ENCODE measurements around the gene KRT85.

Gene KRT85

DNA sequence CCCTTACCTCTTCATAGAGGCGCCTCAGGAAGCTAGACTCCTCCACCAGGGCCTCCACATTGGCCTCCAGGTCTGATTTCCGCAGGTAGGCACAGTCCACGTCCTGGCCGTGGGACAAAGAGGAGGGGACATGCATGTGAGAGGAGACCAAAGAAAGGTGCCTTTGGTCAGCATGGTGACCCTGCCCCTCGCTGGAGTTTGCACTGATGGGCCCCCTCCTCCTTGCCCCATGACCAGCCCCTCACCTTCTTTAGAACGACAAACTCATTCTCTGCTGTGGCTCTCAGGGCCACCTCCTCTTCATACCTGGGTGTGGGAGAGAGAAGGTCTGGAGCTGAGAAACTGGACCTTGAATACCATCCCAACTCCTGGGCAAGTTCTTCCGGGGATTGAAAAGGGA, 3.2 kb downstream of the KRT85 start:
- no peak for DNase-seq

GRCh38 chr12:52363111-52363679, 4.1 kb downstream of the KRT85 start:
- no peak for DNase-seq

DNA sequence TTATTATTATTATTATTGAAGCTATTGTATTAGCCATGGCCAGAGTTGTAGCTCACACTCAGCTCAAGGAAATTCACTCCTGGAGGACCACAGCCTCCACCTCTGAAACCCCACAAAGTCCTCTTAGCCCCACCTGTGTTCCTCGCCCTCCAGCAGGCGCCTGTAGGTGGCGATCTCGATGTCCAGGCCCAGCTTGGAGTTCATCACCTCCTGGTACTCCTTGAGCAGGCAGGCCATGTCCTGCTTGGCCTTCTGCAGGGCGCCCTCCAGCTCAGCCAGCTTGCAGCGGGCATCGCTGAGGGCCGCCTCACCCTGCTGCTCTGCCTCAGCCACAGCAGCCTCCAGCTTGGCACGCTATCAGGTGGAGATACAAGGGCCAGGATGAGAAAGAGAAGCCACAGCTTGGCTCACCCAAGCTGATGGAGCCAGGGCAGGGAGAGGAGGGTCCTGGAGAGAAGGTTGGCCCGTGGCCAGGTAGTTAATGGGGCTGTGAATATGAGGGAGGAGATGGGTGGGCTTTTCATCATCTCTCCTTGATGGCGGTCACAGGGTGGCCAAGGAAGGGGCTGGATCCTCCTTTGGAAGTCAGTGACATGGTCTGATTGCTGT, 5.1 kb downstream of the KRT85 start:
- no peak for DNase-seq

GRCh38 chr12:52361553-52361952, 5.7 kb downstream of the KRT85 start:
- no peak for DNase-seq

DNA sequence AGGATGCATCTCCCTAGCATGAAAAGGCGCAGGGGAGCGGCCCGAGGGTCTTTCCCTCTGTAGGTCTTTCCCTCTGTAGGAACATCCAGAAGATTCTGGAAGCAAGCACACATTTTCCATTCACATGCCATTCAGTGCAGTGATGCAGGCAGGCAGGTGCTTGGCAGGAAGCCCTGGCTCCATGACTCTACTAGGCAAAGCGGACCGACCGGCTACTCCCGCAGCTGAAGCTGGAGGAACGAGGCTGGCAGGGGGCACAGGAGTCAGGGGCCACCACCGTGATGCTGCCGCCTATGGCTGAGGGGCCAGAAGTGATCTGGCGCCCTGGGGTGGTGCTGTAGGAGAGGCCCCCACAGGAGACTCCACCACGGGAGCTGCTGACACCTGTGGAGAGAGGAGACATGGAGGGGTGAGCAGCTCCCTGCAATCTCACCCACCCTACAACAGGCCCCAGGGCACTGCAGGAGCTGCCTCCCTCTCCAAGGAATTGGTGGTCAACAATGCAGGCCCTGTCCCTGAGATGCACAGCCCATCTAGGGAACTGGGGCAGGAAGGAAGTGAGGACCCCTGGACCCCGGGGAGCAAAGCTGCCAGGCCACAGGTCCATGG, 6.5 kb downstream of the KRT85 start:
- DNase-seq: no peak

DNA sequence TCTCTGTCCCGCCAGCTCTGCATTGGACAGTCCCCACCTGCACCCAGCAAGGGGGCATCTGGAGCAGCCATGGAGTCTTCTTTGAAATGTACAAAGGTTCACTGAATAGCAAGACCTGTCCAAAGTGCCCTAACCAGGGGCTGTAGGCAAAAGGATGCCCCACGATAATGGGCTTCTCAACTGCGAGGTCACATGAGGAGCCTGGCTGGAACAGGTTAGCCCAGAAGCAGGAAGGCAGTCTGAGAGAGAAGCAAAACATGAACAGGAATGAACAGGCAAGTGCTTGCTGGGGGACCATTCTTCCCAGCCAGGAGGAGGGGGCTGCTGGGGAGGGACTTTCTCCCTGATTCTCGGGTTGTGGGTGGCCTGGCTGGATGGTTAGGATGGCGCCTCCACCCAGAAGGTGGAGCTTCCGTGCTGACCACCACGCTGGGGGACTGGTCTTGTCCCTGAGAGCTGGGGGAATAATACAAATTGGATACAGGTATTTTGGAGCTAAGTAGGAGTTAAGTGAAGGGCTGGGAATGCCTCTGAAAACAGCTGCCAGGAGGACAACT, 7.1 kb downstream of the KRT85 start:
- no peak for DNase-seq

DNA sequence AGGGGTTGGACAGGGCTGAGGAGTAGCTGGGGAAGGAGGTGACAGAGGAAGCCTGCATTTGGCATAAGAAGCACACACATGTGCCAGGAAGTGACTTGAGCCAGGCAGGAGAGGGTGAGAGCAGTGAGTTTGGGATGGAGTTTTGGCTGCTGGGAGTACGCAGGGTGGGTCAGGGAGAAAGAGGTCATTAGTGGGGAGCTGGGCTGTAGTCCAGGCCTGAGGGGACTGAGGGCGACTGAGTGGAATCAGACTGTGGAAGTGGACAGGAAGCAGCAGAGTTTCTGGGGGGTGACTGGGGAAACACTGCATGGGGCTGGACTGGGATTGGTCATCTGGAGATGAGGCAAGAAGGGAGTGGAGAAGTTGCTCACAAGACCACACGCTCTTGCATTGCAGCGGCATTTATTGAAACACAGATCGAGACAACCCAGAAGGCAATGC, 7.6 kb downstream of the KRT85 start:
- DNase-seq: no peak

DNA sequence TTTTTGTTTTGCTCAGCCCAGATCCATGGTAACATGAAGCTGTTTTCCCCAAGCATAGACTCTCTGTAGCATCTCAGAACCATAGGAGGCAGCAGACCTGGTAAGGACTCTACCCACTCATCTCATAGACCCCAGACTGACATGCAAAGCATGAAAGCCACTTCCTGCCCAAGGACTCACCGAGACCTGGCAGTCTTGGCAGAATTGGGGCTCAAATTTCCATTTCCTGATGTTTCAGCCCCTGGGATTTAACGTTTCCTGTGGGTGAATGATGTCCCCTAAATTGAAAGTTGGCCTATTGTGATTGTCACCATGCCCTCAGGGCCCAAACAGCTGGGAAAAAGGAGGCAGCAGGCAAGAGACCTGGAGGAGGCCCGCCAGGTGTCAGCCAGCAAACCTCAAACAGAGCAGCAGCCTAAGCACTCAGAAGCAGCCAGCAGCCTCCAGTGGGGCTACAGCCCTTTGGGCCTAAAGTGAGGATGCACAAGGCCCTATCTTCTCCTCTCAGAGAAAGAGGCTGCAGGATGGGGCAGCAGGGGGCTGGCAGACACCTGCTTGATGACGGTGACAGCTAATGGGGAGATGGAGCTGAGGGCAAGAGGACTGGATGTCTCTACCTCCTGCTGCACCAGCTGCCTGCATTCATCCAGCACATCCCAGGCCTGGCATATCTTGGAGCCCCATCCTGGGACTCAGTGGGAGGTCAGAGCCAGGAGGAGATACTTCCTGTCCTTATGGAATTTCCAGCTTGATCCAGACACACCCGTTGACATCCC, 8.5 kb downstream of the KRT85 start:
- no peak for DNase-seq

GRCh38 chr12:52356762-52357580, 10.3 kb downstream of the KRT85 start:
- DNase-seq: no peak

DNA sequence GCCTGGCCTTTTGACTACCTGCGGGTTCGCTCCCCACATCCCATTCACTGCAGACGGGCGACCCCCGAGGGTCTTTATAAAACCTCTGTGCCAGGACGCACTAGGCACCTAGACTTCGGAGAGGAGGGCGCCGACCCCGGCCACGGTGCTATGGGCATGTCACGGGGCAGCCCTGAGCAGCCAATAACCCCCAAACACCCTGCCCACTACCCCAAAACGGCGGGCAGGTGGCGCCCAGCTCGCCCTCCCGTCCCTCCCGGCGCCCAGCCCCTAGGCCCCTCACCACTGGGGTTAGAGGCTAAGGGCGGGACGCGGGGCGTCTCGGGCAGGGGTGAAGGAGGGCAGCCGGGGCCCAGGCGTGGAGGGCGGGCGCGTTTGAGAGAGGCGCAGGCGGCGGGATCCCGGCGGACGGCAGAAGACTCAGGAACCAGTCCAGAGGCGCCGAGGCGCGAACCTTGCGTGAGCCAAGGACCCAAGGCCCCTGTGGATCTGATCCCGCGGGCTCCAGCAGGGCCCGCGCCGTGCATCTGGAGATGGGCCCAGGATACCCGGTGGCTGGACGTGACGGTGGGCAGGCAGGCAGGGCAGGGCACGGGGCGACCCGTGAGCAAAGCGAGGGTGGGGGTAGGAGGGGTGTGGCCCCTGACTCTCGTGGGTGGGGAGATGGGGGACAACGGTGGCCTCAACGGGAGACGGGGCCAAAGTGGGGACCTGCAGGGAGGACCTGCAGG, 11.1 kb downstream of the KRT85 start:
- DNase-seq: no peak

DNA sequence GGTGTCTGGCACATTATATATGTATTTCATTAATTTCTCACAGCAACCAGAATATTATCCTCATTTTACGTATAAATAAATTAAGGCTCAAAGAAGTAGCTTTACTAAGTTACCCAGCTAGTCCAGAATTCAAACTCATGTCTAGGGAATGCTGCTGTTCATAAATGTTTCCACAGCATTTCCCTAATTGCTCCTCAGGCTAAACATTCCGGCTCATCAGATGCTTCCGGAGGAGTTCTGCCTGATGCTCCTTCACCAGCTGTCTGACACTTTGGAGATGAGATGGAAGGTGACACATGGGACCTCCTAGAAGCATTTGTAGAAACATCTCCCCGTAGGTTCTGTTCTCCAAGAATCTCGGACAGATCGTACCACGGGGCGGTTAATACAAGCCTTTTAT, 12.1 kb downstream of the KRT85 start:
- DNase-seq: no peak

DNA sequence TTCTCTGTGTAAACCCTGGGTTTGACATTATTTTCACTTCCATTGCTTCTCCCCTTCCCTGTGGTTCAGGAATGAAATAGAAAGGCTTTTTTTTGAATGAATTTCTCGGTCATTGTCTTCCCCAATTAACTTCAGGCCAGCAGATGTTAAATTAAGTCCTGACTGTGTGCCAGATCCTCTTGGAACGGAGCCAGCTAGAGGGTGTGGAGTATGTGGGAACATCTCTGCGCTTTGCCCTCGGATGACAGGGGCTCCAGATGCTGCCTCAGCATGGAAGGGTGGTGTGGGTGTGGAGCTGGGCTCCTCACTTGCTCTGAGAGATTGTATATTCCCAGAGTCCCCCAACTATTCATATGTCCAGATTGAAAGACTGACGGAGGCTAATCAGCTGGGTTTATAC, 13.1 kb downstream of the KRT85 start:
- no peak for DNase-seq

- DNase-seq: no peak
Measured at GRCh38 chr12:52353766-52354165, 13.5 kb downstream of the KRT85 start.

GRCh38 chr12:52352951-52353350, 14.3 kb downstream of the KRT85 start:
- no peak for DNase-seq

DNA sequence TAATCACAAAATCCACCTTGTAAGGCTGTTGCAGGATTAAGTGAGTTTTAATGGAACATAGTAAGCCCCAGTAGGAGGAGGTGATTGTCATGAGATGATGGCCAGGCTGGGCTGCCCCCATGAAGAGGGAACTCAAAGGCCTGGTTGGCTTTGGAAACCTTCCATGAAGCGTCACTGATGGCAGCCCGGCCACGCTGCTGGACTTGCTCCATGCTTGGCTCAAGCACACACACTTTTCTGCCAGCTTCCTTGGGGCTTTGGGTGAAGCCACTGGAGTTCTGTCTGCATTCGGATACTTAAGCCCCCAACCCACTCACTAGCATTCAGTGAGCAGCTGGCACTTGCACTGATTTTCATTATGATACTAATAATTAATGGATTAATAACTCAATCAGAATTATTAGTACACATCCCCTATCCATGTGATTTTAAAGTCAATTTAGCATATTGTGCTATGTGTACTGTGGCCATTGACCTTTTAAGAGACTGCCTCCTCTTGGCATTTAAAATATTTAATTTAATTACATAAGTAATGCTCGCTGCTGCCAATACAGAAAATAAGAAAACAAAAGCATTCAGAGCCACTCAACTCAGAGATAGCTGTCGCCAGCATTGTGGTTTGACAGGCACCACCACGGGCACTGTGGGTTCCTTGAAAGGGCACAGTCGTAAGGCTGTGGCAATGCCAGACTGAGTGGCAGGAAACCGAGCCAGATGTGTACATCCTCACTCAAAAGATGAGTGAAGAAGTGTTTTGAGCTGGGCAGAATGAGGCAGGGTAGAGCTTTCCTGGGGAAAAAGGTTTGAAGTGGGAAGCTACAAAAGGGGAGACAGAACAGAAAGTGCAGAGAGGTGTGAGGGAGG, 15.9 kb downstream of the KRT85 start:
- DNase-seq: peak; percentile 22

DNA sequence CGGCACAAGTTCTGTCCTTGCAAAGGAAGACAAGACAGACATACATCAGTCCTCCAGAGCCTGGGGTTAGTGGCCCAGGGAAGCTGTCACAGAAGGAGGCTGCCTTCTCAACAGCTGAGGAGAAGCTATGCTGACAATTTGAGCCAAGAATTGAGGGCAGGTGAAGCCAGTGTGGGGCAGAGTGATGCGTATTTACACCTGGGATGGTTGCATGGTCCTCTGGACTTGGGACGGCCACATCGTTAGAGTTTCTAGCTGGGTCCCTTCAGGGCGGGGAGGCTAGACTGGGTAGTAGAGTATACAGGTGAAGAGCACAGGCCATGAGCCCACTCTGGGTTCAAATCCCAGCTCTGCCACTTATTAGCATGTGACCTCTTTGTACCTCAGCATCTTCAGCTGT, 16.5 kb downstream of the KRT85 start:
- DNase-seq: no peak

DNA sequence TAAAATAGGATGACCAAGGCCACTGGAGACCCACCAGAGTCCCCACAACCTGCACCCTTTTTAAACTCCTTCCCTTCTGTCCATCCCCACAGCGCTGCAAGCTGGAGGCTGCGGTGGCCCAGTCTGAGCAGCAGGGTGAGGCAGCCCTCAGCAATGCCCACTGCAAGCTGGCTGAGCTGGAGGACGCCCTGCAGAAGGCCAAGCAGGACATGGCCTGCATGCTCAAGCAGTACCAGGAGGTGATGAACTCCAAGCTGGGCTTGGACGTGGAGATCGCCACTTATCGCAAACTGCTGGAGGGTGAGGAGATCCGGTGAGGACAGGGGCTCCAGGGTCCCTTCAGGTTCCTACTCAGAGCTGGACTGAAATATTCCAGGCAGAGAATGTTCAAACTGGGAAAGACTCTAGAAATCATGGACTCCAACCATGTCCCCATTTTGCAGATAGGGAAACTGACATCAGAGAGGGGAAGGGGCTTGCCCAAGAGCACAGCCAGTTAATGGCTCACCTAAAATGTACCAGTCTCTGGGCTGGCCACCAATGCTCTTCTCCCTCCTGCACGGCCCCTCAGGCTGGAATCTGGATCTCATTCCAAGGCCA, 17.2 kb downstream of the KRT85 start:
- DNase-seq: no peak

- DNase-seq: no peak
Measured at GRCh38 chr12:52349196-52349595, 18.1 kb downstream of the KRT85 start.

DNA sequence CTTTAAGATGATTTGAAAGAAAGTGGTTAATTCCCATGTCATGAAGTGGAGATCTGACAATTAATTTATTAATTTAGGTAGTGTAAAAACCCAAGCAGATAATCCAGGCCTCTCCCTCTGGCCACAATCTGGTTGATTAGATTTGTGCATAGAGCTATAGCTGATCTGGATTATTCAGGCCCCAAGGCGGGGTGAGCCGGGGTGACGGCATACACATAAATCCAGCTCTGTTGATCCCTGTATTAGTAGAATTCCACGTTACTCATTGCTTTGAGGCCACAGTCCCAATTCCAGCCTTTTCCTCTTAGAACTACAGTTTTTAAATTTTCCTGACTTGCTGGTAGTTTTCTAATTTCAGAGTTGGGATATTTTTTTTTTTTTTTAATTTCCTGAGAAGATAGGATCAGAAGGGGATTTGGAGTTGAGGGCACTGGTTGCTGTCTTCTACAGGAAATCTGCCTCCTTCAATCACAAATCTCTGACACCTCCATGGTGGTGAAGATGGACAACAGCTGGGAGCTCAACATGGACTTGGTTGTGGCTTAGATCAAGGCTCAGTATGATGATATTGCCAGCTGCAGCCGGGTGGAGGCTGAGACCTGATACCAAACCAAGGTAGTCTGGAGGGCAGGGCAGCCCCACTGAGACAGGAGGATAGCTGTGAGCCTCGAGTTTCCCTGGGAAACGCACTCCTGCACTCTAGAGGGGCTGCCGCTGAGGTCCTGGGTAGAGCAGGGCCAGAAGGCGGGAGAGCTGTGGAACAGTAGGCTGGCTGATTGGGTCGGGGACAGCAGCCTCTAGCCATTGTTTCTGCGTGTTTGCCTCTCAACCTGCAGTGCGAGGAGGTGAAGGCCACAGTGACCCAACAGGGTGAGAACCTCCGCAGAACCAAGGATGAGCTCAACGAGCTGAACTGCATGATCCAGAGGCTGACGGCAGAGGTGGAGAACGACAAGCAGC, 19.4 kb downstream of the KRT85 start:
- no peak for DNase-seq

Measured in activated T-cell treated with anti-CD3 and anti-CD28 coated beads for 4 hours (primary cell).